22Rv1 (cell line): ENCODE measurements around the gene LILRB3.
"Not testable (repeated sequence)": the region's sequence is repeated elsewhere in the genome, so short reads cannot be mapped to it uniquely, and the experiment has no call there.

Experiments
- H3K27ac ChIP-seq: fragments of 450-650 bp; 2 replicates; pipeline ENCODE4 v1.5.1; 2017
- ZFX ChIP-seq: fragments of 450-650 bp; IDR thresholded peaks from 2 replicates; pipeline ENCODE4 v1.6.1; 2017; ENCODE audit warnings: antibody characterized with exemption, borderline replicate concordance
- TF ChIP-seq, protein P1 (sequence below): fragments of 450-650 bp; IDR thresholded peaks from 2 replicates; pipeline ENCODE4 v1.5.1; 2017; ENCODE audit warnings: mild to moderate bottlenecking

The LILRB3 gene

DNA sequence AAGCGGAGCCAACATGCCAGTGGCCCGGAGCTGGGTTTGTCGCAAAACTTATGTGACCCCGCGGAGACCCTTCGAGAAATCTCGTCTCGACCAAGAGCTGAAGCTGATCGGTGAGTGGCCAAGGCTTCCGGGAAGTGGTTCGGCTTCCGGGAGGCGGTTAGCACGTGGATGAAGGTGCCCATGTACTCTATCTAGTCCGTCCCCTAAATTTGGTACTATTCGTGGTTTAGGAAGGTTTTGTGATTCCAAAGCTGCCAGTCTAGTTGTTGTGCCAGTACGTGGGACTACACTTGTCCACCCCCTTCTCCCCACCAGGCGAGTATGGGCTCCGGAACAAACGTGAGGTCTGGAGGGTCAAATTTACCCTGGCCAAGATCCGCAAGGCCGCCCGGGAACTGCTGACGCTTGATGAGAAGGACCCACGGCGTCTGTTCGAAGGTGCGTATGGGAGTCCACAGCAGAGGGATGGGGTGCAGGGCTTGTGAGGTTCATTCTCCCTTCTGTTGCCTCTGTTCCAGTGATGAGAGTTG, 21.6 kb downstream of the LILRB3 start:
- TF ChIP-seq ZFX = no peak
- TF ChIP-seq, protein P1, sequence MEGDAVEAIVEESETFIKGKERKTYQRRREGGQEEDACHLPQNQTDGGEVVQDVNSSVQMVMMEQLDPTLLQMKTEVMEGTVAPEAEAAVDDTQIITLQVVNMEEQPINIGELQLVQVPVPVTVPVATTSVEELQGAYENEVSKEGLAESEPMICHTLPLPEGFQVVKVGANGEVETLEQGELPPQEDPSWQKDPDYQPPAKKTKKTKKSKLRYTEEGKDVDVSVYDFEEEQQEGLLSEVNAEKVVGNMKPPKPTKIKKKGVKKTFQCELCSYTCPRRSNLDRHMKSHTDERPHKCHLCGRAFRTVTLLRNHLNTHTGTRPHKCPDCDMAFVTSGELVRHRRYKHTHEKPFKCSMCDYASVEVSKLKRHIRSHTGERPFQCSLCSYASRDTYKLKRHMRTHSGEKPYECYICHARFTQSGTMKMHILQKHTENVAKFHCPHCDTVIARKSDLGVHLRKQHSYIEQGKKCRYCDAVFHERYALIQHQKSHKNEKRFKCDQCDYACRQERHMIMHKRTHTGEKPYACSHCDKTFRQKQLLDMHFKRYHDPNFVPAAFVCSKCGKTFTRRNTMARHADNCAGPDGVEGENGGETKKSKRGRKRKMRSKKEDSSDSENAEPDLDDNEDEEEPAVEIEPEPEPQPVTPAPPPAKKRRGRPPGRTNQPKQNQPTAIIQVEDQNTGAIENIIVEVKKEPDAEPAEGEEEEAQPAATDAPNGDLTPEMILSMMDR = no peak
- peak overlapping the region; percentile 93 for H3K27ac ChIP-seq

DNA sequence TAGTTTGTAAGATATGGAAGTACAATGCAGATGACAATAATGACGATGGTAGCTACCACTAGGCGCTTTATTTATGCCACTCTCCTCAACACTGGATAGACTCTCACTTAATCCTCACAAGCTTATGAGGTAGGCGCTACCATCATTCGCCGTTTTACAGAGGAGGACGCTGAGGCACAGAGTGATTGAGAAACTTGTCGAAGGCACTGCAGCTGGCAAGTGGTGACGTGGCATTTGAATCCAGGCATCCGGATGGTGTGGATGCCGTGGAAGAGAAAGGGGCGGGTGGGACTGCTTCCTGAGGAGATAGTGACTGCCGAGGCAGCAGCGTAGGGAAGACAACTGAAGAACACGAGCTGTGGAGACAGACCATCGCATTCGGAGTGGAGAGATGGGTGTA, 23.4 kb downstream of the LILRB3 start:
- TF ChIP-seq, protein P1 = no peak
- no peak for TF ChIP-seq ZFX
- H3K27ac ChIP-seq = peak overlapping the region; percentile 93

DNA sequence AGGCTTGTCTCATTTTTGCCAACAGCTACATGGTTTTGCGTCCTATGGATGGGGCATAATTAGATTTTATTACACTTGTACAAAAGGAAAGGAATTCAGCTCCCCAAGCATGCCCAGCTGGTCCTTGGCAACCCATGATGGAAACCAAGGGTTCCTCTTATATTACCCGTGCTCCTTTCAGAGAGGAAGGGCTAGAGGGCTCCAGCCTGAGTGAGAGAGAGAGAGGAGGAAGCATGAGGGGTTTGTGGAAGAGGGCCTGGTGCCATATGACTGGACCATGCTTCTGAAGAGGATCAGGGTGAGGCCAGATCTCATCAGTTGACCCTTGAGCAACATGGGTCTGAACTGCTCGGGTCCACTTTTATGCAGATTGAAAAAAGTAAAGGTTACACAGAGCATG, 25.7 kb downstream of the LILRB3 start:
- no peak for TF ChIP-seq ZFX
- TF ChIP-seq, protein P1 = no peak

DNA sequence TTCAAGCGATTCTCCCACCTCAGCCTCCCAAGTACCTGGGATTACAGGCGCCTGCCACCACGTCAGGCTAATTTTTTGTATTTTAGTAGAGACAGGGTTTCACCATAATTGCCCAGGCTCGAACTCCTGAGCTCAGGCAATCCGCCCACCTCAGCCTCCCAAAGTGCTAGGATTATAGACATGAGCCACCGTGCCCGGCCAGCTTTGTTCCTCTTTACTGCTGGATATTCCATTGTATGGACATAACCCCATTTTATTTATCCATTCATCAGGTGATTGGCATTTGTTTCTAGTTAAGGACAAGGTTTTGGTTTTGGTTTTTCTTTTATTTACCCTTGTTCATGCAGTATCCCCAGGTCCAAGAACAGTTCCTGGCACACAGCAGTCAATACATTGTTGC, 26.3 kb downstream of the LILRB3 start:
- H3K27ac ChIP-seq = no peak overlapping the region
- TF ChIP-seq ZFX = no peak
- TF ChIP-seq, protein P1 = no peak

More for the DNA sequence above, 25.7 kb downstream of the LILRB3 start:
- H3K27ac ChIP-seq = no peak overlapping the region

DNA sequence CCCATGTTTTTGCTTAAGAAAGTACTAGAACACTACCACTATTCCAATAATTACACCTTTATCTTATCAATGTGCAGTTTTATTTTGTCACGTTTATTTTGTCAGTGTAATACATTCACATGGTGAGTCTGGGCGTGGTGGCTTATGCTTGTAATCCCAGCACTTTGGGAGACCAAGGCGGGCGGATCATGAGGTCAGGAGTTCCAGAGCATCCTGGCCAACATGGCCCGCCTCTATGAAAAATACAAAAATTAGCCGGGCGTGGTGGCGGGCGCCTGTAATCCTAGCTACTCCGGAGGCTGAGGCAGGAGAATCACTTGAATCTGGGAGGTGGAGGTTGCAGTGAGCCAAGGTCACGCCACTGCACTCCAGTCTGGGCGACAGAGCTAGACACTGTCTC, 28.3 kb downstream of the LILRB3 start:
- H3K27ac ChIP-seq = not testable (repeated sequence)

DNA sequence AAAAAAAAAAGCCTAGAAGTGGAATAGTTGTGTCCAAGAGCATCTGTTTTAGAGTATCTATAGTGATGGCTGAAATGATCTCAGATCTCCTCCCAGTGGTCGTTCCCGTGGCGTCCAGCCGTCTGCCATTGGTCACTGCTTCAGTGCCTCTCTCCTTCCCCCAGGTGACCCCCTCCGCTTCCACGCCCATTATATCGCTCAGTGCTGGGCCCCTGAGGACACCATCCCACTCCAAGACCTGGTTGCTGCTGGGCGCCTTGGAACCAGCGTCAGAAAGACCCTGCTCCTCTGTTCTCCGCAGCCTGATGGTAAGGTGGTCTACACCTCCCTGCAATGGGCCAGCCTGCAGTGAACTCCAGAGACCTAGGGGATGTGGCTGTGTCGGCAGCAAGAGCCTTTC, 29.8 kb downstream of the LILRB3 start:
- TF ChIP-seq ZFX = no peak
- TF ChIP-seq, protein P1 = no peak
- H3K27ac ChIP-seq = no peak overlapping the region

DNA sequence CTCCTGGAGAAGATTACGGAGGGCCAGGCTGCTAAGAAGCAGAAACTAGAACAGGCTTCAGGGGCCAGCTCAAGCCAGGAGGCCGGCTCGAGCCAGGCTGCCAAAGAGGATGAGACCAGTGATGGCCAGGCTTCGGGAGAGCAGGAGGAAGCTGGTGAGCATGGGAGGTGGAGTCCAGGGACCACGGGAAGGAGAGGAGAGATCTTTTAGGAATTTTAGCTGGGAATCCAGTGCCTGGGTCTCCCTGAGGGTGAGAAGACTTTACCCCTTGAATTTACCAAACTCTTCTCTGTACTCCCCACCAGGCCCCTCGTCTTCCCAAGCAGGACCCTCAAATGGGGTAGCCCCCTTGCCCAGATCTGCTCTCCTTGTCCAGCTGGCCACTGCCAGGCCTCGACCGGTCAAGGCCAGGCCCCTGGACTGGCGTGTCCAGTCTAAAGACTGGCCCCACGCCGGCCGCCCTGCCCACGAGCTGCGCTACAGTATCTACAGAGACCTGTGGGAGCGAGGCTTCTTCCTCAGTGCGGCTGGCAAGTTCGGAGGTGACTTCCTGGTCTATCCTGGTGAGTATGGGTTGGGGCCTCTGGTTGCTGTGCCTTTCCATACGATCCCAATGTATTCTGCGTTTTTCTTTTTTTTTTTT, 30.9 kb downstream of the LILRB3 start:
- peak overlapping the region; percentile 96 for H3K27ac ChIP-seq
- TF ChIP-seq ZFX = no peak
- TF ChIP-seq, protein P1 = no peak
